ENCODE data around the gene EPB41.

Gene EPB41

GRCh38 chr1:28893403-28894102 is 20.8 kb upstream of the EPB41 start:
- DNase-seq: peak; percentile 30

- no peak for DNase-seq
Observed at GRCh38 chr1:28894785-28895184, 19.6 kb upstream of the EPB41 start.

- no peak for DNase-seq
Observed at GRCh38 chr1:28895896-28896608, 18.3 kb upstream of the EPB41 start.

- DNase-seq: no peak
Observed at GRCh38 chr1:28896609-28896986, 17.8 kb upstream of the EPB41 start.

GRCh38 chr1:28897789-28898188 is 16.6 kb upstream of the EPB41 start:
- DNase-seq: no peak

GRCh38 chr1:28898405-28898881 is 15.9 kb upstream of the EPB41 start:
- no peak for DNase-seq

GRCh38 chr1:28899267-28899666 is 15.1 kb upstream of the EPB41 start:
- DNase-seq: no peak

GRCh38 chr1:28900562-28900961 is 13.8 kb upstream of the EPB41 start:
- DNase-seq: no peak

- DNase-seq: no peak
Observed at GRCh38 chr1:28902738-28903137, 11.6 kb upstream of the EPB41 start.

- no peak for DNase-seq
Observed at GRCh38 chr1:28905921-28906666, 8.3 kb upstream of the EPB41 start.

- no peak for DNase-seq
Observed at GRCh38 chr1:28909198-28909597, 5.2 kb upstream of the EPB41 start.

- DNase-seq: no peak
Observed at GRCh38 chr1:28910379-28911115, 3.8 kb upstream of the EPB41 start.

- DNase-seq: no peak
Observed at GRCh38 chr1:28913786-28914227, 562 bp upstream of the EPB41 start.

GRCh38 chr1:28915031-28915895 is 894 bp downstream of the EPB41 start:
- DNase-seq: peak; percentile 60

GRCh38 chr1:28917757-28918118 is 3.4 kb downstream of the EPB41 start:
- DNase-seq: peak; percentile 32

GRCh38 chr1:28921286-28921869 is 7.0 kb downstream of the EPB41 start:
- DNase-seq: no peak

- no peak for DNase-seq
Observed at GRCh38 chr1:28925350-28925891, 11.1 kb downstream of the EPB41 start.

- peak; percentile 79 for DNase-seq
Observed at GRCh38 chr1:28926629-28927265, 12.4 kb downstream of the EPB41 start.

- no peak for DNase-seq
Observed at GRCh38 chr1:28927266-28927647, 12.9 kb downstream of the EPB41 start.

GRCh38 chr1:28927648-28928313 is 13.4 kb downstream of the EPB41 start:
- DNase-seq: no peak
